Measurements from ENCODE around the gene OBSCN.
"Not testable (repeated sequence)": the region's sequence is repeated elsewhere in the genome, so short reads cannot be mapped to it uniquely, and the experiment has no call there.

Gene OBSCN

GRCh38 chr1:228267962-228268880, 60.4 kb downstream of the OBSCN start:
- no peak for DNase-seq

DNA sequence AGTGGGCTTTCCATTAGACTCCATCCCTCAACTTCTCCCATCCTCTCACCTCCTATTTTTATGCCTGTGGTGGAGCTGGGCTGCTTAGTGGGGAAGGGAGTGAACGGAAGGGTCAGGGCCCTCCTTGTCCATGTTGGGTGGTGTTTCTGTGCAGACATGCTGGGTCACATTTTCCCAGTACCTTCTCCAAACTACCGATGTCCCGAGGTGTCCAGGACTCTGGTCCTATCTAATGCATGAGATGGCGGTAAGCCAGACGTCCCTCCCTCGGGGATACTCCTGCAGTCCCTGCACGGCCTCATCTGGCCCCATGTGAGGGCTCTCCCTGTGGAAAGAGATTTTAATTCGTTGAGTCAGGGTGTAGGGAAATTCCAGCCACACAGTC, 61.0 kb downstream of the OBSCN start:
- DNase-seq: no peak

GRCh38 chr1:228269431-228269830, 61.6 kb downstream of the OBSCN start:
- not testable (repeated sequence) for DNase-seq

GRCh38 chr1:228270032-228270431, 62.2 kb downstream of the OBSCN start:
- DNase-seq: no peak

DNA sequence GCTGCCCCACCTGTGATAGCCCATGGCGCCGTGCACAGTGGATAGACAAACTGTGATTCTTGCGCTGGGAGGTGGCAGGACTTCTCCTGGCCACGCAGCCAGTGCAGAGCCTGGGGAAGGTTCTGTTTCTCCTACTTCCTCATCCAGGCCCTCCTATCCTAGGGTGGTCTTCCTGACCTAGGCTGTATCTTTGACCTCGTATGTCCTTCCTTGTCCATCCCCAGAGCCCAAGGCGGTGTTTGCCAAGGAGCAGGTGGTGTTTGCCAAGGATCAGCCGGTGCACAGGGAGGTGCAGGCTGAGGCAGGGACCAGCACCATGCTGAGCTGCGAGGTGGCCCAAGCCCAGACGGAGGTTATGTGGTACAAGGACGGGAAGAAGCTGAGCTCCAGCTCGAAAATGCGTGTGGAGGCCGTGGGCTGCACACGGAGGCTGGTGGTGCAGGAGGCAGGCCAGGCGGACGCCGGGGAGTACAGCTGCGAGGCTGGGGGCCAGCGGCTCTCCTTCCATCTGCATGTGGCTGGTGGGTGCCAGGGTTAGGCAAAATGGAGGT, 63.9 kb downstream of the OBSCN start:
- no peak for DNase-seq

GRCh38 chr1:228272331-228272791, 64.5 kb downstream of the OBSCN start:
- no peak for DNase-seq

- DNase-seq: no peak
These were observed 65.2 kb downstream of the OBSCN start for GRCh38 chr1:228272831-228273571.

DNA sequence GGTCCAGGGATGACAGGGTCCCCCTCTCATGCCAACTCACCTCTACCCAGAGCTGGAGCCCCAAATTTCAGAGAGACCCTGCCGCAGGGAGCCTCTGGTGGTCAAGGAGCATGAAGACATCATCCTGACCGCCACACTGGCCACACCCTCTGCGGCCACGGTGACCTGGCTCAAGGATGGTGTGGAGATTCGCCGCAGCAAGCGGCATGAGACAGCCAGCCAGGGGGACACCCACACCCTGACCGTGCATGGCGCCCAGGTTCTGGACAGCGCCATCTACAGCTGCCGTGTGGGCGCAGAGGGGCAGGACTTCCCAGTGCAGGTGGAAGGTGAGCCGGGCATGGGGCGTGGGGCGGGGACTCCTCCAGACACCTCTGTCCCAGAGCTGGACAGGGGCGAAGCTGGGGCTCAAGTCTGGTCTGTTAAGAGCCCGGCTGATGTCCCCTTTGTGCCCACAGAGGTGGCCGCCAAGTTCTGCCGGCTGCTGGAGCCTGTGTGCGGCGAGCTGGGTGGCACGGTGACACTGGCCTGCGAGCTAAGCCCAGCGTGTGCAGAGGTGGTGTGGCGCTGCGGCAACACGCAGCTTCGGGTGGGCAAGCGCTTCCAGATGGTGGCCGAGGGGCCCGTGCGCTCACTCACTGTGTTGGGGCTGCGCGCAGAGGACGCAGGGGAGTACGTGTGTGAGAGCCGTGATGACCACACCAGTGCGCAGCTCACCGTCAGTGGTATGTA, 66.0 kb downstream of the OBSCN start:
- no peak for DNase-seq

DNA sequence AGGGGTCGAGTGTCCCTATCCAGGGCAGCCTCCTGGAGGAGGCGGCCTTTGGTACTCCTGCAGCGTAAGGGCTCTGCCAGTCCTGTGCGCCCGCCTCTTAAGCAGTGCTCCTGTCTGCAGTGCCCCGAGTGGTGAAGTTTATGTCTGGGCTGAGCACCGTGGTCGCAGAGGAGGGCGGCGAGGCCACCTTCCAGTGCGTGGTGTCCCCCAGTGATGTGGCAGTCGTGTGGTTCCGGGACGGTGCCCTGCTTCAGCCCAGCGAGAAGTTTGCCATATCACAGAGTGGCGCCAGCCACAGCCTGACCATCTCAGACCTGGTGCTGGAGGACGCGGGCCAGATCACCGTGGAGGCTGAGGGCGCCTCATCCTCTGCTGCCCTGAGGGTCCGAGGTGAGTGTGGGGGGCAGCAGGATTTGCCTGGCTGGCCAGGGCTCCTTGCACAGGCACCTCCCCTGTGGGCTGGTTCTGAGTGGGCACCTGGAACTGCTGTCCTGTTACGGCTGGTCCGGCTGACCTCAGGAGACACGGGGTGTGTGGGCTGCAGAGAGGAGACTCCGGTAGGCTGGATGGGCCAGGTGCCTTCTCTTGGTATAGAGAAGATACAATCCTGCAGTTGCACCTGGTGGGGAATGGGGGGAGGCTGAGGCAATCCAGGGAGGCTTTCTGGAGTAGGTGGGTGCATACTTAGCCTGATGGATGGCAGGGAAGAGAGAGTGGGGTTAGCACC, 66.8 kb downstream of the OBSCN start:
- DNase-seq: no peak

DNA sequence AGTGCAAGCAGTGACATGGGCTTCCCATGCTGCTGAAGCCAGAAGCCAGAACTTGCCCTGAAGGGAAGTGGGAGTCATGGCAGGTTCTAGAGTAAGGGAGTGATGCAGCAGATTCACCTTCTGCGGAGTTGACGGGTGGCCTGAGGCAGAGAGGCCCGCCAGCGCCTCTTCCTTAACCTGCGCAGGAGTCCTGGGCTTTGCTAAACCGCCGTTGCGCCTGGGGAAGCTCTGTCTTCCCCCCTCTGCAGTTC, 67.3 kb downstream of the OBSCN start:
- no peak for DNase-seq

- no peak for DNase-seq
These were observed 67.8 kb downstream of the OBSCN start for GRCh38 chr1:228275430-228276173.

DNA sequence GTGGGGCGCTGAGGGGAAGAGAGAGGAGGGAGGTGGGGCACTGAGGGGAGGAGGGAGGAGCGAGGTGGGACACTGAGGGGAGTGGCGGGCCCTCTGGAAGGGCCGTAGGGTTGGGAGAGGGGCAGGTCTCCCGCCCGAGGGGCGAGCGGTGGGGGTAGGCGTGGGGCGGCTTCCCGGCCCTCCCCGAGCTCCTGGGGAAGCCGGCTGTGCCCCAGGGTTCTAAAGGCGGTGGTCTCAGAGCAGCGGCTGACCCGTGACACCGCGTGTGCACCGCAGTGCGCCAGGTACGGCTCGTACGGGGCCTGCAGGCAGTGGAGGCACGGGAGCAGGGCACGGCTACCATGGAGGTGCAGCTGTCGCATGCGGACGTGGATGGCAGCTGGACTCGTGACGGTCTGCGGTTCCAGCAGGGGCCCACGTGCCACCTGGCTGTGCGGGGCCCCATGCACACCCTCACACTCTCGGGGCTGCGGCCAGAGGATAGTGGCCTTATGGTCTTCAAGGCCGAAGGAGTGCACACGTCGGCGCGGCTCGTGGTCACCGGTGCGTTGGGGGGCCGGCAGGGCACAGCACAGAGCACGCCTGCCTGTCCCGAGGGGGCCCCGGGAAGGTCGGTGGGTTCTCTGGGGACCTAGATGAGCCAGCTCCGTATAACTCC, 68.5 kb downstream of the OBSCN start:
- DNase-seq: no peak

- DNase-seq: no peak
These were observed 69.2 kb downstream of the OBSCN start for GRCh38 chr1:228276901-228277490.

GRCh38 chr1:228277491-228278431, 69.9 kb downstream of the OBSCN start:
- DNase-seq: no peak

DNA sequence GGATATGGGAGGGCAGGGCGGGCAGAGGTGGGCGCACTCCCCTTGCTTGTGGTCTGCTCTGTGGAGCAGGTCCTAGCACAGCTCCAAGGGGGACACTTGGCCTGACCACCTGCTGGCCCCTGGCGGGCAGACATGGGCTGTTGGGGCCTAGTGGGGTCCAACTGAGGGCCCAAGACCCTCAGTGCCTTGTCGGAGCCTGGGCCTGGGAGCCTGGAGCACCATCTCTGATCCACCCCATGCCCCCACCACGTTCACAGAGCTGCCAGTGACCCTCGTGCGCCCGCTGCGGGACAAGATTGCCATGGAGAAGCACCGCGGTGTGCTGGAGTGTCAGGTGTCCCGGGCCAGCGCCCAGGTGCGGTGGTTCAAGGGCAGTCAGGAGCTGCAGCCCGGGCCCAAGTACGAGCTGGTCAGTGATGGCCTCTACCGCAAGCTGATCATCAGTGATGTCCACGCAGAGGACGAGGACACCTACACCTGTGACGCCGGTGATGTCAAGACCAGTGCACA, 70.6 kb downstream of the OBSCN start:
- DNase-seq: no peak

GRCh38 chr1:228279011-228279721, 71.3 kb downstream of the OBSCN start:
- no peak for DNase-seq

DNA sequence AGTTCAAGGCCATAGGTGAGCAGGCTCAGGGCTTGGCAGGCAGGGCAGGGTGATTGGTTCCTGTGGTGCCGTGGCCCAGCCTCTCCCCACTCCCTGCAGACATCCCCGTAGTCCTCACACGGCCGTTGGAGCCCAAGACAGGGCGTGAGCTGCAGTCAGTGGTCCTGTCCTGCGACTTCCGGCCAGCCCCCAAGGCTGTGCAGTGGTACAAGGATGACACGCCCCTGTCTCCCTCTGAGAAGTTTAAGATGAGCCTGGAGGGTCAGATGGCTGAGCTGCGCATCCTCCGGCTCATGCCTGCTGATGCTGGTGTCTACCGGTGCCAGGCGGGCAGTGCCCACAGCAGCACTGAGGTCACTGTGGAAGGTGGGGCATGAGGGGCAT, 71.9 kb downstream of the OBSCN start:
- no peak for DNase-seq

- no peak for DNase-seq
These were observed 72.5 kb downstream of the OBSCN start for GRCh38 chr1:228280106-228280901.
